OCI-LY7 (cell line): ENCODE measurements around the gene MTFR2. TPM values are rescaled to one million over a fixed set of nuclear protein-coding genes. Genes with fewer than 3 reads are reported as not detected.
"Not testable (repeated sequence)": the region's sequence is repeated elsewhere in the genome, so short reads cannot be mapped to it uniquely, and the experiment has no call there.

ENCODE experiments used
- BruUV-seq: library from RNA; stranded (reverse); fragments of 400-500 nt; replicated peaks from 2 replicates; lab custom pipeline; 2021; lab: Mats Ljungman, UMichigan
- CTCF ChIA-PET: fragments of 300-600 bp; sonication (Branson Sonifier 250); formaldehyde crosslinking; loops from one replicate; lab custom pipeline; 2022; ENCODE audit warnings: antibody characterized with exemption; ENCODE audit not compliant: unreplicated experiment; lab: Charles Lee
- POLR2A ChIA-PET: fragments of 300-600 bp; sonication (Branson Sonifier 250); formaldehyde crosslinking; loops from one replicate; lab custom pipeline; 2022; ENCODE audit warnings: antibody characterized with exemption; lab: Charles Lee
- DNase-seq: peaks from one replicate; pipeline ENCODE4 v3.0.0-alpha.2; 2015; ENCODE audit warnings: low spot score
- H2AFZ ChIP-seq: fragments of 200-600 bp; sonication (generic), shearing (Covaris generic); 2 replicates; pipeline ENCODE4 v1.6.1; 2014; ENCODE audit warnings: mild to moderate bottlenecking, antibody characterized with exemption, low read length, moderate library complexity
- H3K27ac ChIP-seq: fragments of 200-600 bp; sonication (generic); 2 replicates; pipeline ENCODE4 v1.5.1; 2014; ENCODE audit warnings: mixed run types, low read depth, mild to moderate bottlenecking, moderate library complexity, low read length, inconsistent platforms; ENCODE audit not compliant: poor library complexity, severe bottlenecking
- H3K36me3 ChIP-seq: fragments of 200-600 bp; sonication (generic); 2 replicates; pipeline ENCODE4 v1.6.1; 2014; ENCODE audit warnings: mild to moderate bottlenecking, antibody characterized with exemption, low read length, moderate library complexity, mixed read lengths; ENCODE audit not compliant: insufficient read depth
- H3K4me1 ChIP-seq: fragments of 200-600 bp; sonication (generic); 2 replicates; pipeline ENCODE4 v1.5.1; 2014; ENCODE audit warnings: mild to moderate bottlenecking, low read length; ENCODE audit not compliant: insufficient read depth, poor library complexity, severe bottlenecking
- H3K4me2 ChIP-seq: fragments of 200-600 bp; sonication (generic); 2 replicates; pipeline ENCODE4 v1.6.1; 2014; ENCODE audit warnings: mild to moderate bottlenecking, low read length
- H3K4me3 ChIP-seq: fragments of 200-600 bp; sonication (generic); 2 replicates; pipeline ENCODE4 v1.5.1; 2014; ENCODE audit warnings: mild to moderate bottlenecking, low read depth, low read length; ENCODE audit not compliant: poor library complexity, severe bottlenecking
- H3K79me2 ChIP-seq: fragments of 200-600 bp; sonication (generic); 2 replicates; pipeline ENCODE4 v1.6.1; 2016; ENCODE audit warnings: low read depth, mild to moderate bottlenecking, low read length, moderate library complexity, mixed read lengths; ENCODE audit not compliant: insufficient read depth
- H3K9me2 ChIP-seq: fragments of 200-600 bp; sonication (generic); 2 replicates; pipeline ENCODE4 v1.6.1; 2016; ENCODE audit warnings: mild to moderate bottlenecking, low read length, mixed read lengths; ENCODE audit not compliant: insufficient read depth
- H3K9me3 ChIP-seq: fragments of 200-600 bp; sonication (generic); 2 replicates; pipeline ENCODE4 v1.6.1; 2014; ENCODE audit warnings: mild to moderate bottlenecking, mixed run types, low read length, mixed read lengths
- H4K20me1 ChIP-seq: fragments of 200-600 bp; sonication (generic); 2 replicates; pipeline ENCODE4 v1.6.1; 2014; ENCODE audit warnings: mild to moderate bottlenecking, antibody characterized with exemption, low read length, moderate library complexity, mixed read lengths; ENCODE audit not compliant: insufficient read depth
- CTCF ChIP-seq: fragments of 200-600 bp; sonication (generic); conservative IDR thresholded peaks from 2 replicates; pipeline ENCODE4 v1.5.1; 2014; ENCODE audit warnings: mild to moderate bottlenecking, antibody characterized with exemption, low read length, moderate library complexity, mixed read lengths
- EZH2phosphoT487 ChIP-seq: fragments of 200-600 bp; sonication (generic); IDR thresholded peaks from 2 replicates; pipeline ENCODE4 v1.6.1; 2018; ENCODE audit warnings: low read depth, borderline replicate concordance, mild to moderate bottlenecking, mixed run types, antibody characterized with exemption, low read length, moderate library complexity, mixed read lengths
- intact Hi-C: fragments of 100-400 bp; cut with micrococcal nuclease; formaldehyde crosslinking; loops from one replicate; pipeline ENCODE4 v1.10.0; 2022; ENCODE audit not compliant: unreplicated experiment
- total RNA-seq, 2 experiments: library from RNA; depleted of rRNA in 1 of 2; stranded (reverse); fragments of >200 nt in 1 of 2; shearing (Covaris generic) in 1 of 2; gene quantifications; 2 replicates each; pipeline ENCODE4 v1.2.3, GENCODE V29; 2014 to 2022

MTFR2 gene
- total RNA-seq, 2 experiments from 2014 or later, result 9.3 to 32.9 TPM

DNA sequence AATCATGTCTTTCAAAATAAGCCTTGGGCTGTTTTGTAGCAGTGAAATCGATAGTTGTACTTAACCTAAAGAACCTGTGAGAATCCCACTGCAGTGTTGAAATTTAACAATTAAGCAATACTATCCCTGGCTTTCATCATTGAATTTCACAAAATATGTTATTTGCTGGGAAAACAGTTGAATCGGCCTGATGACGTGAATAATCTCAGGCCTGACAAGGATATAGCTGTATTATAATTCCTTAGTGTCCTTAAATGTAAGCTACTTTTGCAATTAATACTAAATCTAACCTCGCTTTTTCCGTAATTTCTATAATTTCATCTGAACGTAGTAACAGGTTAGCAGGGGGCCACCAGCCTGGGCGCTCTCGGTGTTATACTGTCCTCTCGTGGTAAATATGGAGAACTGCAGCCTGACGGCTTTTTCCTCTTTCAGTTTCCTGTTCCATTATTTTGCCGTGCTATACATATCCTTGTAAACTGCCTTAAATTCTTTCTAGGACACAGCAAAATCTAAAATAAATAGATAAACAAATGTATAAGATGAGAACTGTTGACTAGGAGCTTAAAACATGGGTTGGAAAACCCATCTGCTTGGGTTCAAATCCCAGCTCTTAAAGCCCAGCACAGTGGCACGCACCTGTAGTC is 24.0 kb downstream of the MTFR2 start:
- Histone ChIP-seq H3K4me1 (peaks cover 14% of the 10 kb centered on the region), H3K4me3 (no peak overlapping the region), H3K9me3 (no peaks in the 10 kb centered on the region), H3K36me3 (peaks cover 21% of the 10 kb centered on the region), H3K27ac (no peak overlapping the region), H3K79me2 (no peaks in the 10 kb centered on the region), H2AFZ (peak overlapping the region; percentile 83), H3K9me2 (no peaks in the 10 kb centered on the region), H3K4me2 (peak overlapping the region; percentile 51), H4K20me1 (no peaks in the 10 kb centered on the region)
- intact Hi-C loops, result loop anchor here (1.0 to 10.0 kb wide), 6 partner anchors 91 to 774 kb away; no protein-coding TSS in a partner anchor
- ChIA-PET POLR2A (interaction anchor here (0.6 to 1.7 kb wide), 10 partner anchors 9 to 773 kb away, joined by 3 to 7 read pairs (median 4); partner anchors contain the start of gene BCLAF1), CTCF (interaction anchor here (0.7 to 1.3 kb wide), 4 partner anchors 10 to 720 kb away, joined by 3 to 5 read pairs (median 4); partner anchors contain the start of gene BCLAF1)
- BruUV-seq, result no TSS peak
- TF ChIP-seq CTCF, result peak; percentile 100
- no peak for TF ChIP-seq EZH2phosphoT487
- peak; percentile 59 for DNase-seq

GRCh38 chr6:136225496-136225895 is 24.6 kb downstream of the MTFR2 start:
- H3K9me3 ChIP-seq, result no peaks in the 10 kb centered on the region
- POLR2A ChIA-PET, result interaction anchor here (1.0 to 1.7 kb wide), 3 partner anchors 9 to 101 kb away, joined by 3 to 5 read pairs (median 3); no protein-coding TSS in a partner anchor
- no peaks in the 10 kb centered on the region for H4K20me1 ChIP-seq
- H3K4me3 ChIP-seq, result no peak overlapping the region
- H3K36me3 ChIP-seq, result peaks cover 15% of the 10 kb centered on the region
- no peaks in the 10 kb centered on the region for H3K9me2 ChIP-seq
- peaks cover 14% of the 10 kb centered on the region for H3K4me1 ChIP-seq
- peak overlapping the region; percentile 83; the same call in 1 of the 2 replicates for H2AFZ ChIP-seq
- CTCF ChIA-PET, result interaction anchor here (1.3 kb wide), 2 partner anchors 64 to 84 kb away, joined by 3 to 4 read pairs; partner anchors contain the start of gene BCLAF1
- no peak overlapping the region for H3K27ac ChIP-seq
- TF ChIP-seq EZH2phosphoT487 (no peak), CTCF (no peak)
- H3K4me2 ChIP-seq, result 0 out of 2 replicates have a peak overlapping the region, but pooled peaks have one; percentile 29
- intact Hi-C loops, result loop anchor here (5.0 to 10.0 kb wide), 4 partner anchors 92 to 773 kb away; no protein-coding TSS in a partner anchor
- no peaks in the 10 kb centered on the region for H3K79me2 ChIP-seq
- no TSS peak for BruUV-seq
- no peak for DNase-seq

DNA sequence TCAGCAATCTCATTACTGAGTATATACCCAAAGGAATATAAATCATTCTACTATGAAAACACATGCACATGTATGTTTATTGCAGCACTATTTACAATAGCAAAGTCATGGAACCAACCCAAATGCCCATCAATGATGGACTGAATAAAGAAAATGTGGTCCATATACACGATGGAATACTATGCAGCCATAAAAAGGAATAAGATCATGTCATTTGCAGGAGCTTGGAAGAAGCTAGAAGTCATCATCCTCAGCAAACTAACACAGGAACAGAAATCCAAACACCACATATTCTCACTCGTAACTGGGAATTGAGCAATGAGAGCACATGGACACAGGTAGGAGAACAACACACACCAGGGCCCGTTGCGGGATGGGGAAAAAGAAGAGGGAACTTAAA is 25.1 kb downstream of the MTFR2 start:
- H3K9me2 ChIP-seq, H3K9me3 ChIP-seq, H3K4me3 ChIP-seq, BruUV-seq, H2AFZ ChIP-seq, H3K79me2 ChIP-seq, H3K36me3 ChIP-seq, H4K20me1 ChIP-seq, POLR2A ChIA-PET, DNase-seq, H3K4me2 ChIP-seq, CTCF ChIA-PET, H3K27ac ChIP-seq: not testable (repeated sequence)
- intact Hi-C loops, result loop anchor here (5.0 to 10.0 kb wide), 4 partner anchors 92 to 773 kb away; no protein-coding TSS in a partner anchor
- peaks cover 14% of the 10 kb centered on the region for H3K4me1 ChIP-seq
